B cell (primary cell): ENCODE data around the gene COX17.

ENCODE experiments used
- CTCF ChIP-seq: fragments of 200-600 bp; IDR thresholded peaks from one replicate; pipeline ENCODE4 v1.8.0; 2022; ENCODE audit warnings: antibody characterized with exemption, mild to moderate bottlenecking
- EZH2 ChIP-seq: IDR thresholded peaks from 2 replicates; pipeline ENCODE4 v1.6.1; 2012; ENCODE audit warnings: borderline replicate concordance, low read depth, mild to moderate bottlenecking, moderate library complexity, low read length; ENCODE audit not compliant: insufficient read depth, poor library complexity, severe bottlenecking

- TF ChIP-seq CTCF: no peak
- no peak for TF ChIP-seq EZH2
Observed at GRCh38 chr3:119632216-119632615, 45.0 kb downstream of the COX17 start.
